Measurements from ENCODE around the gene DNAH7.

- TF ChIP-seq POLR2AphosphoS5 (IDR thresholded peaks at IDR 0.05; ENCODE audit: low read depth, low read length) (no peak), POLR2A (IDR thresholded peaks at IDR 0.05; ENCODE audit: low read depth, low read length) (no peak), TAF1 (IDR thresholded peaks at IDR 0.05; ENCODE audit: borderline replicate concordance, low read depth, low read length) (no peak)
Observed at GRCh38 chr2:196105951-196106350, 37.3 kb upstream of the DNAH7 start.

All from GM12892 (cell line).